OCI-LY3 (cell line): ENCODE results near the gene NPTXR.

Source experiments
- EZH2phosphoT487 ChIP-seq: fragments of 200-600 bp; shearing (Covaris generic); IDR thresholded peaks from 2 replicates; pipeline ENCODE4 v1.6.1; 2018; ENCODE audit warnings: antibody characterized with exemption, mixed run types, low read depth
- TF ChIP-seq, protein P1 (sequence below): fragments of 200-600, 300-600 bp; sonication (generic); IDR thresholded peaks from 2 replicates; pipeline ENCODE4 v1.5.1; 2014; ENCODE audit warnings: antibody characterized with exemption, low read length, low read depth

DNA sequence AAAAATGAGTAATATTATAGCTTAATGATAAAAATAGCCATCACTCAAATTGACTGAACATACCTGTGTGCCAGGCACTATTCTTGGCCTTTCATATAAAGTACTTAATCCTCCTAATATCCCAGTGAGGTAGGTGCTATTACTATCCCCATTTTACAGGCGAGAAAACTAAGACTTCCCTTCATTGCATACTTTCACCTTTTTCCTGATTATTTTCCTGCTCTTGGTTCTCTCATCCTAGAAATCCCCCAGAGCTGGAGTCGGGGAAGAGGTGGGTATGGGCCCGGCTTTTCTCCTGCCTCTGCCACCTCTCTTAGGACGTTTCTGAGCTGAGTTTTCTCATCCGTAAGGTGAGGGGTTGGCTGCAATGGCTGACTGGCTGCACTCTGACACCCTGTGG is 2.2 kb downstream of the NPTXR start:
- TF ChIP-seq, protein P1, sequence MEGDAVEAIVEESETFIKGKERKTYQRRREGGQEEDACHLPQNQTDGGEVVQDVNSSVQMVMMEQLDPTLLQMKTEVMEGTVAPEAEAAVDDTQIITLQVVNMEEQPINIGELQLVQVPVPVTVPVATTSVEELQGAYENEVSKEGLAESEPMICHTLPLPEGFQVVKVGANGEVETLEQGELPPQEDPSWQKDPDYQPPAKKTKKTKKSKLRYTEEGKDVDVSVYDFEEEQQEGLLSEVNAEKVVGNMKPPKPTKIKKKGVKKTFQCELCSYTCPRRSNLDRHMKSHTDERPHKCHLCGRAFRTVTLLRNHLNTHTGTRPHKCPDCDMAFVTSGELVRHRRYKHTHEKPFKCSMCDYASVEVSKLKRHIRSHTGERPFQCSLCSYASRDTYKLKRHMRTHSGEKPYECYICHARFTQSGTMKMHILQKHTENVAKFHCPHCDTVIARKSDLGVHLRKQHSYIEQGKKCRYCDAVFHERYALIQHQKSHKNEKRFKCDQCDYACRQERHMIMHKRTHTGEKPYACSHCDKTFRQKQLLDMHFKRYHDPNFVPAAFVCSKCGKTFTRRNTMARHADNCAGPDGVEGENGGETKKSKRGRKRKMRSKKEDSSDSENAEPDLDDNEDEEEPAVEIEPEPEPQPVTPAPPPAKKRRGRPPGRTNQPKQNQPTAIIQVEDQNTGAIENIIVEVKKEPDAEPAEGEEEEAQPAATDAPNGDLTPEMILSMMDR, result no peak
- TF ChIP-seq EZH2phosphoT487, result no peak
